HEK293 (cell line): ENCODE measurements around the gene RPL9.

Experiments
- CTCF ChIA-PET: fragments of 350-600 bp; formaldehyde crosslinking; extraction: SDS; loops from one replicate; lab custom pipeline; 2021; ENCODE audit warnings: antibody characterized with exemption; lab: Yijun Ruan, JAX
- POLR2A ChIA-PET: fragments of 300-600 bp; formaldehyde crosslinking; extraction: SDS; loops from one replicate; lab custom pipeline; 2020; ENCODE audit warnings: antibody characterized with exemption, inconsistent platforms; lab: Yijun Ruan, JAX
- H3K27ac ChIP-seq: fragments of 200-500 bp; sonication (Bioruptor generic); 2 replicates; pipeline ENCODE4 v1.5.1; 2014; ENCODE audit warnings: low read depth, low read length, control low read depth, inconsistent platforms; ENCODE audit errors: extremely low read depth
- H3K36me3 ChIP-seq, 2 experiments: fragments of 200-500 bp in 1 of 2; sonication (Bioruptor generic) in 1 of 2; 1 replicate in 1 of 2; 2 replicates in 1 of 2; pipeline ENCODE4 v1.5.1; 2014 to 2017; ENCODE audit warnings: inconsistent platforms in 2 of 2, low read length in 2 of 2; ENCODE audit not compliant: control insufficient read depth in 2 of 2, insufficient read depth in 1 of 2
- H3K4me1 ChIP-seq: fragments of 200-500 bp; sonication (Bioruptor generic); 2 replicates; pipeline ENCODE4 v1.5.1; 2014; ENCODE audit warnings: mild to moderate bottlenecking, low read length, inconsistent platforms; ENCODE audit not compliant: control insufficient read depth, insufficient read depth
- H3K4me3 ChIP-seq: 2 replicates; pipeline ENCODE4 v1.5.1; 2011; ENCODE audit warnings: low read depth, mild to moderate bottlenecking, control low read depth, low read length, moderate library complexity
- H3K9me3 ChIP-seq: fragments of 200-500 bp; sonication (Bioruptor generic); 2 replicates; pipeline ENCODE4 v1.5.1; 2014; ENCODE audit warnings: low read depth, low read length, inconsistent platforms; ENCODE audit not compliant: control insufficient read depth, insufficient read depth
- BCL11A ChIP-seq: fragments of 450-650 bp; formaldehyde crosslinking; IDR thresholded peaks from 2 replicates; pipeline ENCODE4 v1.5.1; 2016; ENCODE audit warnings: low read depth, missing biosample characterization, missing genetic modification characterization
- HOXC10 ChIP-seq: sonication (generic); formaldehyde crosslinking; IDR thresholded peaks from 2 replicates; pipeline ENCODE4 v1.8.1; 2023; ENCODE audit warnings: mild to moderate bottlenecking, missing genetic modification reagents
- ZFP37 ChIP-seq: fragments of 450-650 bp; formaldehyde crosslinking; IDR thresholded peaks from 2 replicates; pipeline ENCODE4 v1.5.1; 2016; ENCODE audit warnings: missing biosample characterization, missing genetic modification characterization
- ZNF211 ChIP-seq: fragments of 450-650 bp; formaldehyde crosslinking; IDR thresholded peaks from 2 replicates; pipeline ENCODE4 v1.5.1; 2016; ENCODE audit warnings: low read depth, missing biosample characterization, missing genetic modification characterization
- ZNF24 ChIP-seq: fragments of 450-650 bp; formaldehyde crosslinking; IDR thresholded peaks from 2 replicates; pipeline ENCODE4 v1.5.1; 2016; ENCODE audit warnings: missing biosample characterization, missing genetic modification characterization
- ZNF473 ChIP-seq: fragments of 450-650 bp; formaldehyde crosslinking; IDR thresholded peaks from 2 replicates; pipeline ENCODE4 v1.5.1; 2017; ENCODE audit warnings: missing biosample characterization, missing genetic modification characterization
- ZNF488 ChIP-seq: fragments of 450-650 bp; formaldehyde crosslinking; IDR thresholded peaks from 2 replicates; pipeline ENCODE4 v1.5.1; 2016; ENCODE audit warnings: missing biosample characterization, missing genetic modification characterization
- ZNF549 ChIP-seq: fragments of 450-650 bp; IDR thresholded peaks from 2 replicates; pipeline ENCODE4 v1.5.1; 2018; ENCODE audit warnings: missing biosample characterization, missing genetic modification characterization, mild to moderate bottlenecking, inconsistent platforms, moderate library complexity
- ZNF626 ChIP-seq: fragments of 450-650 bp; sonication (Bioruptor Pico); formaldehyde crosslinking; IDR thresholded peaks from 2 replicates; pipeline ENCODE4 v1.5.1; 2018; ENCODE audit warnings: missing biosample characterization, missing genetic modification characterization, inconsistent platforms
- ZNF654 ChIP-seq: fragments of 450-650 bp; formaldehyde crosslinking; IDR thresholded peaks from 2 replicates; pipeline ENCODE4 v1.5.1; 2016; ENCODE audit warnings: low read depth, missing biosample characterization, missing genetic modification characterization
- ZNF660 ChIP-seq: fragments of 450-650 bp; IDR thresholded peaks from 2 replicates; pipeline ENCODE4 v1.5.1; 2018; ENCODE audit warnings: missing biosample characterization, mild to moderate bottlenecking, missing genetic modification characterization
- ZNF768 ChIP-seq: fragments of 450-650 bp; formaldehyde crosslinking; IDR thresholded peaks from 2 replicates; pipeline ENCODE4 v1.5.1; 2018; ENCODE audit warnings: missing biosample characterization, mild to moderate bottlenecking, missing genetic modification characterization
- ZSCAN23 ChIP-seq: fragments of 450-650 bp; formaldehyde crosslinking; IDR thresholded peaks from 2 replicates; pipeline ENCODE4 v1.5.1; 2016; ENCODE audit warnings: missing biosample characterization, missing genetic modification characterization
- TF ChIP-seq, protein P1 (sequence below): fragments of 450-650 bp; IDR thresholded peaks from 2 replicates; pipeline ENCODE4 v1.5.1; 2018; ENCODE audit warnings: missing biosample characterization, mild to moderate bottlenecking, missing genetic modification characterization
- TF ChIP-seq, protein P2 (sequence below): fragments of 450-650 bp; formaldehyde crosslinking; IDR thresholded peaks from 2 replicates; pipeline ENCODE4 v1.5.1; 2016; ENCODE audit warnings: missing biosample characterization, missing genetic modification characterization
- TF ChIP-seq, protein P3 (sequence below): fragments of 450-650 bp; formaldehyde crosslinking; IDR thresholded peaks from 2 replicates; pipeline ENCODE4 v1.5.1; 2016; ENCODE audit warnings: missing biosample characterization, missing genetic modification characterization

Gene RPL9

GRCh38 chr4:39476187-39476895 is 17.6 kb upstream of the RPL9 start (continued):
- TF ChIP-seq, protein P1, sequence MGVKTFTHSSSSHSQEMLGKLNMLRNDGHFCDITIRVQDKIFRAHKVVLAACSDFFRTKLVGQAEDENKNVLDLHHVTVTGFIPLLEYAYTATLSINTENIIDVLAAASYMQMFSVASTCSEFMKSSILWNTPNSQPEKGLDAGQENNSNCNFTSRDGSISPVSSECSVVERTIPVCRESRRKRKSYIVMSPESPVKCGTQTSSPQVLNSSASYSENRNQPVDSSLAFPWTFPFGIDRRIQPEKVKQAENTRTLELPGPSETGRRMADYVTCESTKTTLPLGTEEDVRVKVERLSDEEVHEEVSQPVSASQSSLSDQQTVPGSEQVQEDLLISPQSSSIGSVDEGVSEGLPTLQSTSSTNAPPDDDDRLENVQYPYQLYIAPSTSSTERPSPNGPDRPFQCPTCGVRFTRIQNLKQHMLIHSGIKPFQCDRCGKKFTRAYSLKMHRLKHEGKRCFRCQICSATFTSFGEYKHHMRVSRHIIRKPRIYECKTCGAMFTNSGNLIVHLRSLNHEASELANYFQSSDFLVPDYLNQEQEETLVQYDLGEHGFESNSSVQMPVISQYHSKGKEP (tag by site-specific recombination), result no peak
- TF ChIP-seq ZFP37 (tag by site-specific recombination) (no peak), ZNF768 (tag by site-specific recombination) (no peak)

GRCh38 chr4:39472396-39472795 is 13.7 kb upstream of the RPL9 start:
- no peak for TF ChIP-seq ZNF654
- TF ChIP-seq ZNF24 (tag by site-specific recombination), result no peak
- no peak for TF ChIP-seq ZNF626 (tag by site-specific recombination)
- no peak for TF ChIP-seq HOXC10 (CRISPR knock-in tag)
- POLR2A ChIA-PET, result no interaction called here
- no peaks in the 10 kb centered on the region for H3K4me1 ChIP-seq
- no peak overlapping the region for H3K27ac ChIP-seq
- peaks cover 0 to 42% of the 10 kb centered on the region in 2 experiments; a peak in 2 of 3 replicates for H3K36me3 ChIP-seq
- CTCF ChIA-PET, result interaction anchor here (0.6 kb wide), 1 partner anchor 188 kb away, joined by 4 read pairs; no protein-coding TSS in a partner anchor
- no peak overlapping the region for H3K4me3 ChIP-seq
- no peaks in the 10 kb centered on the region for H3K9me3 ChIP-seq

DNA sequence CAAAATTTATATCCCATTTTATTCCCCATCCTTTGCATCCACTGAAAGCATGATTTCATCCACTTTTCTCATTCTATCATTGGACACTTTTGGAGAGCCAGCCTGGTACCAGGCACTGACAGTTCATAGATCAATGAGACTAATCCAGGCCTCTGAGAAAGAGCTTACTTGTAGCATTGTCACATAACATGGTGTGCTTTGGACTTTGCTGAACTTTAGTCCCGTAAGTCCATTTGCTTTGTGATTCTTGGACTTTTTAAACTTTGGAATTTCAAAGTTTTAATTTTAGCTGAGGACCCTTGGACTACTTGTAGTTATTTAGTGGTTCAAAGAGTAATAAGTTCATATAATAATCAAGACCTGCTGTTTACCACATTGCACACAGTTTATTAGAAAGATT is 11.7 kb upstream of the RPL9 start:
- Histone ChIP-seq H3K27ac (no peak overlapping the region), H3K4me3 (no peak overlapping the region), H3K36me3 (peaks cover 0 to 45% of the 10 kb centered on the region in 2 experiments; a peak in 2 of 3 replicates), H3K9me3 (no peaks in the 10 kb centered on the region), H3K4me1 (no peaks in the 10 kb centered on the region)
- ChIA-PET CTCF (no interaction called here), POLR2A (no interaction called here)
- TF ChIP-seq ZNF211 (tag by site-specific recombination) (no peak), ZNF473 (tag by site-specific recombination) (no peak), BCL11A (tag by site-specific recombination) (no peak)

- ChIA-PET CTCF (interaction anchor here (0.5 to 1.9 kb wide), 30 partner anchors 9 to 1273 kb away, joined by 3 to 8 read pairs (median 3); partner anchors contain the start of genes LIAS, RPL9, SMIM14 and UGDH), POLR2A (interaction anchor here (1.4 to 1.6 kb wide), 2 partner anchors 11 to 169 kb away, joined by 3 to 15 read pairs; partner anchors contain the start of genes LIAS, RPL9 and SMIM14)
- H3K9me3 ChIP-seq, result no peaks in the 10 kb centered on the region
- no peak overlapping the region for H3K27ac ChIP-seq
- H3K36me3 ChIP-seq, result peaks cover 0 to 51% of the 10 kb centered on the region in 2 experiments; a peak in 2 of 3 replicates
- no peaks in the 10 kb centered on the region for H3K4me1 ChIP-seq
- no peak overlapping the region for H3K4me3 ChIP-seq
- TF ChIP-seq, protein P1 (tag by site-specific recombination), result 0 out of 2 replicates have a peak, but pooled peaks have one; percentile 45
- TF ChIP-seq ZNF549 (tag by site-specific recombination) (no peak), ZNF654 (peak; percentile 88), ZNF660 (tag by site-specific recombination) (peak; percentile 81), ZNF488 (tag by site-specific recombination) (no peak), ZSCAN23 (no peak)
- TF ChIP-seq, protein P2, sequence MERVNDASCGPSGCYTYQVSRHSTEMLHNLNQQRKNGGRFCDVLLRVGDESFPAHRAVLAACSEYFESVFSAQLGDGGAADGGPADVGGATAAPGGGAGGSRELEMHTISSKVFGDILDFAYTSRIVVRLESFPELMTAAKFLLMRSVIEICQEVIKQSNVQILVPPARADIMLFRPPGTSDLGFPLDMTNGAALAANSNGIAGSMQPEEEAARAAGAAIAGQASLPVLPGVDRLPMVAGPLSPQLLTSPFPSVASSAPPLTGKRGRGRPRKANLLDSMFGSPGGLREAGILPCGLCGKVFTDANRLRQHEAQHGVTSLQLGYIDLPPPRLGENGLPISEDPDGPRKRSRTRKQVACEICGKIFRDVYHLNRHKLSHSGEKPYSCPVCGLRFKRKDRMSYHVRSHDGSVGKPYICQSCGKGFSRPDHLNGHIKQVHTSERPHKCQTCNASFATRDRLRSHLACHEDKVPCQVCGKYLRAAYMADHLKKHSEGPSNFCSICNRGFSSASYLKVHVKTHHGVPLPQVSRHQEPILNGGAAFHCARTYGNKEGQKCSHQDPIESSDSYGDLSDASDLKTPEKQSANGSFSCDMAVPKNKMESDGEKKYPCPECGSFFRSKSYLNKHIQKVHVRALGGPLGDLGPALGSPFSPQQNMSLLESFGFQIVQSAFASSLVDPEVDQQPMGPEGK (tag by site-specific recombination), result no peak
- TF ChIP-seq, protein P3, sequence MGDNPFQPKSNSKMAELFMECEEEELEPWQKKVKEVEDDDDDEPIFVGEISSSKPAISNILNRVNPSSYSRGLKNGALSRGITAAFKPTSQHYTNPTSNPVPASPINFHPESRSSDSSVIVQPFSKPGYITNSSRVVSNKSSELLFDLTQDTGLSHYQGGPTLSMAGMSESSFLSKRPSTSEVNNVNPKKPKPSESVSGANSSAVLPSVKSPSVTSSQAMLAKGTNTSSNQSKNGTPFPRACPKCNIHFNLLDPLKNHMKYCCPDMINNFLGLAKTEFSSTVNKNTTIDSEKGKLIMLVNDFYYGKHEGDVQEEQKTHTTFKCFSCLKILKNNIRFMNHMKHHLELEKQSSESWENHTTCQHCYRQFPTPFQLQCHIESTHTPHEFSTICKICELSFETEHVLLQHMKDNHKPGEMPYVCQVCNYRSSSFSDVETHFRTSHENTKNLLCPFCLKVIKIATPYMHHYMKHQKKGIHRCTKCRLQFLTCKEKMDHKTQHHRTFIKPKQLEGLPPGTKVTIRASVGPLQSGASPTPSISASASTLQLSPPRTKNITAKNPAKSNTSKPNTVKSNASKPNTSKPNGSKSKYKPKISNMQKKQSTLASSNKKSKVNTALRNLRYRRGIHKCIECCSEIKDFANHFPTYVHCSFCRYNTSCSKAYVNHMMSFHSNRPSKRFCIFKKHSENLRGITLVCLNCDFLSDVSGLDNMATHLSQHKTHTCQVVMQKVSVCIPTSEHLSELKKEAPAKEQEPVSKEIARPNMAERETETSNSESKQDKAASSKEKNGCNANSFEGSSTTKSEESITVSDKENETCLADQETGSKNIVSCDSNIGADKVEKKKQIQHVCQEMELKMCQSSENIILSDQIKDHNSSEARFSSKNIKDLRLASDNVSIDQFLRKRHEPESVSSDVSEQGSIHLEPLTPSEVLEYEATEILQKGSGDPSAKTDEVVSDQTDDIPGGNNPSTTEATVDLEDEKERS (tag by site-specific recombination), result no peak
Observed at GRCh38 chr4:39469429-39470077, 10.8 kb upstream of the RPL9 start.
